OCI-LY3 (cell line): ENCODE data around the gene PRR35.

Experiments used
- H2AFZ ChIP-seq: fragments of 200-600, 300-600 bp; shearing (Covaris generic); 2 replicates; pipeline ENCODE4 v1.6.0; 2014; ENCODE audit warnings: antibody characterized with exemption, low read depth, low read length
- H3K27ac ChIP-seq: fragments of 200-600, 300-600 bp; sonication (generic); 2 replicates; pipeline ENCODE4 v1.5.1; 2014; ENCODE audit warnings: mild to moderate bottlenecking, low read length, moderate library complexity, mixed read lengths
- H3K27me3 ChIP-seq: fragments of 200-600, 300-600 bp; sonication (generic); 2 replicates; pipeline ENCODE4 v1.6.1; 2014; ENCODE audit warnings: low read depth, low read length, mixed read lengths
- H3K36me3 ChIP-seq: fragments of 200-600, 300-600 bp; sonication (generic); replicated peaks from 2 replicates; pipeline ENCODE3; 2014; ENCODE audit warnings: low read depth, low read length, mixed read lengths
- H3K4me1 ChIP-seq: fragments of 300-600, 200-600 bp; sonication (generic); 2 replicates; pipeline ENCODE4 v1.6.1; 2014; ENCODE audit warnings: low read length, mixed read lengths
- H3K4me2 ChIP-seq: fragments of 200-600, 300-600 bp; sonication (generic); 2 replicates; pipeline ENCODE4 v1.6.1; 2014; ENCODE audit warnings: low read length, mixed read lengths
- H3K4me3 ChIP-seq: fragments of 300-600, 200-600 bp; sonication (generic); 2 replicates; pipeline ENCODE4 v1.5.1; 2014; ENCODE audit warnings: antibody characterized with exemption, mild to moderate bottlenecking, low read length, moderate library complexity
- H3K79me2 ChIP-seq: fragments of 300-600, 200-600 bp; shearing (Covaris generic); 2 replicates; pipeline ENCODE4 v1.6.1; 2014; ENCODE audit warnings: mild to moderate bottlenecking, low read length, mixed read lengths
- H3K9ac ChIP-seq: fragments of 300-600, 200-600 bp; shearing (Covaris generic); 2 replicates; pipeline ENCODE4 v1.6.0; 2014; ENCODE audit warnings: mild to moderate bottlenecking, low read length, moderate library complexity
- H3K9me3 ChIP-seq: fragments of 200-600, 300-600 bp; shearing (Covaris generic); 2 replicates; pipeline ENCODE4 v1.6.1; 2014; ENCODE audit warnings: low read length, mixed read lengths; ENCODE audit not compliant: insufficient read depth
- H4K20me1 ChIP-seq: fragments of 200-600, 300-600 bp; sonication (generic); 2 replicates; pipeline ENCODE4 v1.6.1; 2016; ENCODE audit warnings: low read length, mixed read lengths; ENCODE audit not compliant: insufficient read depth
- EZH2phosphoT487 ChIP-seq: fragments of 200-600 bp; shearing (Covaris generic); IDR thresholded peaks from 2 replicates; pipeline ENCODE4 v1.6.1; 2018; ENCODE audit warnings: antibody characterized with exemption, mixed run types, low read depth
- TF ChIP-seq, protein P1 (sequence below): fragments of 200-600, 300-600 bp; sonication (generic); IDR thresholded peaks from 2 replicates; pipeline ENCODE4 v1.5.1; 2014; ENCODE audit warnings: antibody characterized with exemption, low read length, low read depth

PRR35 gene

DNA sequence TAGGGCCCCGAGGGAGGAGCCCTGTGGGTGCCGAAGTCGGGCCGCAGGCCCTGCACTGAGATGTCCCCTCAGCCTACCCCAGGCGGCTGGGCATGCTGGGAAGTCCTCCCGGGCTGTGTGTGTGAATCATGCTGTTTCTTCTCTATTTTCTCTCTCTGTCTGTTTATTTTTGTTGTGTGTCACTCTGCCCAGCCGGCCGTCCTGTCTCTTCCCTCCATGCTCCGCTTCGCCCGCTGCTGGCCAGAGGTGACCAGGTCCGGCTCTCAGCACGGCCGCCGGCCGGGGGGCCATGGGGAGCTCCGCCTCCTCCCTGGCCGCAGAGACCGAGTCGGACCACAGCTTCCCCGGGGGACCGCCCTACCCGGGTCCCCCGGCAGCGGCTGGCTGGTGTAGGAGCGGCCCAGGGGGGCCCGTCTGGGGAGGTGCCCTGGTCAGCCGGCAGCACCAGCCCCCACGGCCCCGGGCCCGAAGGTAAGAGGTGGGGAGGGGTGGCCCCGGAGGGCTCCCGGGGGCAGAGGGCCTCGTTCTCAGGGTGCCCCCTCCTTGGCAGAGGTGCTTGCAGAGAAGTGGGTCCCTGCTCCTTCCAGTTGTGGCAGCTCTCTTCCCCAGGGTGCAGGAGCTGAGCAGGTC, 20.2 kb upstream of the PRR35 start:
- no peak overlapping the region for H2AFZ ChIP-seq
- no peak overlapping the region for H3K4me2 ChIP-seq
- no peak overlapping the region for H3K27ac ChIP-seq
- TF ChIP-seq, protein P1, sequence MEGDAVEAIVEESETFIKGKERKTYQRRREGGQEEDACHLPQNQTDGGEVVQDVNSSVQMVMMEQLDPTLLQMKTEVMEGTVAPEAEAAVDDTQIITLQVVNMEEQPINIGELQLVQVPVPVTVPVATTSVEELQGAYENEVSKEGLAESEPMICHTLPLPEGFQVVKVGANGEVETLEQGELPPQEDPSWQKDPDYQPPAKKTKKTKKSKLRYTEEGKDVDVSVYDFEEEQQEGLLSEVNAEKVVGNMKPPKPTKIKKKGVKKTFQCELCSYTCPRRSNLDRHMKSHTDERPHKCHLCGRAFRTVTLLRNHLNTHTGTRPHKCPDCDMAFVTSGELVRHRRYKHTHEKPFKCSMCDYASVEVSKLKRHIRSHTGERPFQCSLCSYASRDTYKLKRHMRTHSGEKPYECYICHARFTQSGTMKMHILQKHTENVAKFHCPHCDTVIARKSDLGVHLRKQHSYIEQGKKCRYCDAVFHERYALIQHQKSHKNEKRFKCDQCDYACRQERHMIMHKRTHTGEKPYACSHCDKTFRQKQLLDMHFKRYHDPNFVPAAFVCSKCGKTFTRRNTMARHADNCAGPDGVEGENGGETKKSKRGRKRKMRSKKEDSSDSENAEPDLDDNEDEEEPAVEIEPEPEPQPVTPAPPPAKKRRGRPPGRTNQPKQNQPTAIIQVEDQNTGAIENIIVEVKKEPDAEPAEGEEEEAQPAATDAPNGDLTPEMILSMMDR, result no peak
- TF ChIP-seq EZH2phosphoT487, result no peak
- H3K9me3 ChIP-seq, result no peaks in the 10 kb centered on the region
- peaks cover 97% of the 10 kb centered on the region for H3K79me2 ChIP-seq
- no peak overlapping the region for H3K4me3 ChIP-seq
- no peak overlapping the region for H3K9ac ChIP-seq
- H3K4me1 ChIP-seq, result no peaks in the 10 kb centered on the region
- H4K20me1 ChIP-seq, result peaks cover 19% of the 10 kb centered on the region
- H3K27me3 ChIP-seq, result no peaks in the 10 kb centered on the region
- H3K36me3 ChIP-seq, result peaks cover 7% of the 10 kb centered on the region

- no peaks in the 10 kb centered on the region for H3K27me3 ChIP-seq
- no peak overlapping the region for H3K4me3 ChIP-seq
- H3K9me3 ChIP-seq, result no peaks in the 10 kb centered on the region
- H3K36me3 ChIP-seq, result peaks cover 7% of the 10 kb centered on the region
- no peak overlapping the region for H3K9ac ChIP-seq
- H3K4me2 ChIP-seq, result no peak overlapping the region
- no peaks in the 10 kb centered on the region for H3K4me1 ChIP-seq
- peaks cover 19% of the 10 kb centered on the region for H4K20me1 ChIP-seq
- TF ChIP-seq, protein P1, result no peak
- no peak for TF ChIP-seq EZH2phosphoT487
- no peak overlapping the region for H3K27ac ChIP-seq
- H3K79me2 ChIP-seq, result peaks cover 97% of the 10 kb centered on the region
- no peak overlapping the region for H2AFZ ChIP-seq
Measured at GRCh38 chr16:540645-541340, 19.4 kb upstream of the PRR35 start.

DNA sequence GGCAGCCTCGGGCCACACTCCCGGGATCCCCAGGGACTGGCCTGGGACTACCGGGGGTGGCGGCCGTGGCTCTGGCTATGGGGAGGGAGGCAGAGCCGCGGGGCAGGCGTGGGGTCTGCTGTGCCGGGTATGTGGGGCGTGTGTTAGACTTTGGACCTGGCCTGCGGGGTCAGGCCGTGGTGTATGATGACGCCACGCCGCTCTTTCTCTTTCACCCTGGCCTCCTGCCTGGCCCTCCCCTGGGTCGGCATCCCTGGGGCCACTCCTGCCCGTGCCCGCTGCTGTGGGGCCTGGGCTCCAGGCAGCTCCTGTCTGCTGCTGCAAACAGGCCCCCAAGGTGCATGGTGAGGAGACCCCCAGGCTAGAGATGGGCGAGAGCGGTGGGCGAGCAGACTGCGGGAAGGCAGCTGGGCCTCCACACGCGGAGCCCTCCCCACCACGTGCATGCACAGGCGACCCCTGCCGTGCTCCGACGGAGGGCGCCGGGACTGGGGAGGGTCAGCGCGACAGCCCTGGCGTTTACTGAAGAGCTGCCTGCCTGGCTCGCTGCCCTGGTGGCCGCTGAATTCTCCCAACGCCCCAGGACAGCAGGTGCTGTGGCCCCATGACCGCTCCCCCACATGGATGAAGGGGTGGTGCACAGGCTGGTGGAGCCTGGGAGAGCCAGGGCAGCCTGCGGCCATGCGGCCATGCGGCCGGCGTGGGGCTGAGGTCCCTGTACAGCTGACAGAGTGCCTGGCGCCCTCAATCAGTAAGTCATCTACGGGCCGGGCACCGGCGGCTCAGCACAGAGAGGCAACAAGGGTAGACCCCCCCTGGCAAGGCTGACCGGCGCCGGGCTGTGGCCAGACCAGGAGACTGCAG, 16.7 kb upstream of the PRR35 start:
- no peak overlapping the region for H3K4me3 ChIP-seq
- H3K27me3 ChIP-seq, result no peaks in the 10 kb centered on the region
- peaks cover 19% of the 10 kb centered on the region for H4K20me1 ChIP-seq
- H3K4me1 ChIP-seq, result no peaks in the 10 kb centered on the region
- H3K79me2 ChIP-seq, result peaks cover 73% of the 10 kb centered on the region
- TF ChIP-seq, protein P1, result no peak
- TF ChIP-seq EZH2phosphoT487, result no peak
- H2AFZ ChIP-seq, result no peak overlapping the region
- peaks cover 7% of the 10 kb centered on the region for H3K36me3 ChIP-seq
- no peak overlapping the region for H3K4me2 ChIP-seq
- H3K9ac ChIP-seq, result no peak overlapping the region
- no peak overlapping the region for H3K27ac ChIP-seq
- no peaks in the 10 kb centered on the region for H3K9me3 ChIP-seq

GRCh38 chr16:544517-544916, 15.7 kb upstream of the PRR35 start:
- Histone ChIP-seq H3K4me3 (no peak overlapping the region), H2AFZ (no peak overlapping the region), H3K9ac (no peak overlapping the region), H3K36me3 (peaks cover 11% of the 10 kb centered on the region), H3K27ac (no peak overlapping the region), H3K9me3 (no peaks in the 10 kb centered on the region), H3K4me1 (no peaks in the 10 kb centered on the region), H4K20me1 (peaks cover 14% of the 10 kb centered on the region), H3K27me3 (no peaks in the 10 kb centered on the region), H3K4me2 (no peak overlapping the region), H3K79me2 (peaks cover 63% of the 10 kb centered on the region)
- TF ChIP-seq, protein P1, result no peak
- no peak for TF ChIP-seq EZH2phosphoT487
